H1 (cell line): Measurements from ENCODE around the gene ARID5A. TPM values are rescaled to one million over a fixed set of nuclear protein-coding genes. Genes with fewer than 3 reads are reported as not detected.
A peak's percentile ranks its signal among the peaks of the same experiment; 100 is the strongest.

Experiments
- CTCF ChIA-PET: fragments of 300-600 bp; sonication (Branson Sonifier 250); formaldehyde crosslinking; loops from one replicate; lab custom pipeline; 2021; ENCODE audit not compliant: partially characterized antibody; lab: Charles Lee
- POLR2A ChIA-PET: fragments of 300-600 bp; sonication (Branson Sonifier 250); formaldehyde crosslinking; loops from one replicate; lab custom pipeline; 2021; ENCODE audit warnings: inconsistent platforms; ENCODE audit not compliant: partially characterized antibody; lab: Charles Lee
- DNase-seq, 2 experiments: peaks; one replicate each; pipeline versions ENCODE4 v3.0.0 to v3.0.0-alpha.2; 2010 to 2022; ENCODE audit warnings: low spot score in 2 of 2, low read depth in 1 of 2, mixed read lengths in 1 of 2
- FAIRE-seq: peaks from 2 replicates; lab custom pipeline; 2011; peaks lifted over from hg19 to GRCh38; lab: Jason Lieb, UNC
- H2AFZ ChIP-seq: 2 replicates; pipeline ENCODE4 v1.8.1; 2012; ENCODE audit warnings: low read length, inconsistent platforms
- H2AK5ac ChIP-seq: 2 replicates; pipeline ENCODE4 v1.6.1; 2013; ENCODE audit warnings: low read depth, low read length
- H2BK120ac ChIP-seq: replicated peaks from 2 replicates; pipeline ENCODE3; 2013; ENCODE audit warnings: low read depth, low read length, inconsistent platforms
- H2BK12ac ChIP-seq: 2 replicates; pipeline ENCODE4 v1.6.1; 2013; ENCODE audit warnings: low read depth, low read length
- H2BK15ac ChIP-seq: 2 replicates; pipeline ENCODE4 v1.6.1; 2013; ENCODE audit warnings: low read length
- H2BK20ac ChIP-seq: 2 replicates; pipeline ENCODE4 v1.6.1; 2013; ENCODE audit warnings: low read length
- H2BK5ac ChIP-seq: 2 replicates; pipeline ENCODE4 v1.6.1; 2013; ENCODE audit warnings: low read depth, low read length
- H3K14ac ChIP-seq: 2 replicates; pipeline ENCODE4 v1.6.1; 2013; ENCODE audit warnings: inconsistent platforms; ENCODE audit not compliant: insufficient read length
- H3K18ac ChIP-seq: 2 replicates; pipeline ENCODE4 v1.6.1; 2013; ENCODE audit warnings: low read length; ENCODE audit errors: extremely low read depth
- H3K23ac ChIP-seq: 2 replicates; pipeline ENCODE4 v1.6.1; 2013; ENCODE audit warnings: inconsistent platforms; ENCODE audit not compliant: insufficient read length
- H3K23me2 ChIP-seq: 2 replicates; pipeline ENCODE4 v1.6.1; 2013; ENCODE audit warnings: low read depth, low read length
- H3K27ac ChIP-seq: 2 replicates; pipeline ENCODE4 v1.6.1; 2011; ENCODE audit warnings: low read depth, low read length, inconsistent platforms
- H3K27me3 ChIP-seq, 4 experiments: replicated peaks in 1 of 4; 1 replicate in 1 of 4; 2 replicates in 3 of 4; pipeline versions ENCODE4 v1.6.1 to v1.8.1; 2011 to 2013; ENCODE audit warnings: low read length in 3 of 4, mild to moderate bottlenecking in 3 of 4, inconsistent platforms in 2 of 4, mixed read lengths in 2 of 4, moderate library complexity in 1 of 4; ENCODE audit not compliant: control insufficient read depth in 3 of 4, insufficient read depth in 3 of 4; ENCODE audit errors: extremely low read depth in 1 of 4
- H3K36me3 ChIP-seq, 4 experiments: 2 replicates each; pipeline versions ENCODE4 v1.6.1 to v1.8.1; 2011 to 2013; ENCODE audit warnings: mild to moderate bottlenecking in 4 of 4, low read length in 3 of 4, moderate library complexity in 2 of 4, control low read depth in 1 of 4, inconsistent platforms in 1 of 4; ENCODE audit not compliant: insufficient read depth in 4 of 4, control insufficient read depth in 2 of 4
- H3K4ac ChIP-seq: replicated peaks from 2 replicates; pipeline ENCODE3; 2013; ENCODE audit warnings: low read length, low read depth, mixed read lengths, inconsistent platforms; ENCODE audit not compliant: insufficient read length
- H3K4me1 ChIP-seq, 4 experiments: replicated peaks in 1 of 4; 1 replicate in 1 of 4; 2 replicates in 3 of 4; pipeline versions ENCODE4 v1.6.1 to v1.8.1; 2011 to 2013; ENCODE audit warnings: low read length in 3 of 4, inconsistent platforms in 2 of 4, mixed read lengths in 1 of 4; ENCODE audit not compliant: insufficient read depth in 4 of 4, control insufficient read depth in 3 of 4
- H3K4me2 ChIP-seq, 2 experiments: 2 replicates each; pipeline versions ENCODE4 v1.6.1 to v1.8.1; 2011 to 2013; ENCODE audit warnings: low read depth in 2 of 2, low read length in 2 of 2, control low read depth in 1 of 2, inconsistent platforms in 1 of 2, mild to moderate bottlenecking in 1 of 2; ENCODE audit not compliant: insufficient read depth in 1 of 2
- H3K4me3 ChIP-seq, 4 experiments: fragments of 200-600, 300-600 bp in 1 of 4; sonication (generic), shearing (Covaris generic), sonication (Bioruptor Twin) in 1 of 4; 2 replicates each; pipeline versions ENCODE4 v1.5.1 to v1.8.1; 2011 to 2016; ENCODE audit warnings: low read length in 4 of 4, low read depth in 3 of 4, control low read depth in 2 of 4, inconsistent platforms in 2 of 4, mild to moderate bottlenecking in 2 of 4, mixed read lengths in 1 of 4, moderate library complexity in 1 of 4; ENCODE audit not compliant: insufficient read depth in 2 of 4; ENCODE audit errors: extremely low read depth in 1 of 4
- H3K56ac ChIP-seq: replicated peaks from 2 replicates; pipeline ENCODE3; 2013; ENCODE audit warnings: low read depth, mild to moderate bottlenecking, mixed read lengths, low read length, inconsistent platforms; ENCODE audit not compliant: insufficient read length
- H3K79me1 ChIP-seq: 2 replicates; pipeline ENCODE4 v1.6.1; 2013; ENCODE audit warnings: low read depth, low read length, control low read depth
- H3K79me2 ChIP-seq, 2 experiments: 2 replicates each; pipeline versions ENCODE4 v1.6.1 to v1.8.1; 2012 to 2013; ENCODE audit warnings: low read length in 2 of 2, mild to moderate bottlenecking in 2 of 2, inconsistent platforms in 1 of 2; ENCODE audit not compliant: insufficient read depth in 2 of 2, control insufficient read depth in 1 of 2
- H3K9ac ChIP-seq, 4 experiments: replicated peaks in 1 of 4; 1 replicate in 1 of 4; 2 replicates in 3 of 4; pipeline versions ENCODE4 v1.6.1 to v1.8.1; 2011 to 2013; ENCODE audit warnings: low read depth in 3 of 4, low read length in 3 of 4, control low read depth in 2 of 4, mild to moderate bottlenecking in 2 of 4, moderate library complexity in 2 of 4, inconsistent platforms in 1 of 4; ENCODE audit errors: extremely low read depth in 1 of 4
- H3K9me3 ChIP-seq, 2 experiments: 2 replicates each; pipeline versions ENCODE4 v1.6.1 to v1.8.1; 2012 to 2013; ENCODE audit warnings: mild to moderate bottlenecking in 2 of 2, moderate library complexity in 2 of 2, control low read depth in 1 of 2, inconsistent platforms in 1 of 2, low read depth in 1 of 2, low read length in 1 of 2, mixed read lengths in 1 of 2; ENCODE audit not compliant: insufficient read depth in 2 of 2
- H4K20me1 ChIP-seq, 2 experiments: replicated peaks in 1 of 2; 2 replicates each; pipeline versions ENCODE3 to v1.8.1; 2011 to 2013; ENCODE audit warnings: inconsistent platforms in 2 of 2, low read length in 2 of 2, mild to moderate bottlenecking in 1 of 2; ENCODE audit not compliant: insufficient read depth in 2 of 2, control insufficient read depth in 1 of 2
- H4K5ac ChIP-seq: 2 replicates; pipeline ENCODE4 v1.6.1; 2013; ENCODE audit warnings: low read length, low read depth, mixed read lengths, inconsistent platforms; ENCODE audit not compliant: insufficient read length
- H4K8ac ChIP-seq: 2 replicates; pipeline ENCODE4 v1.8.0; 2013; ENCODE audit warnings: mild to moderate bottlenecking, moderate library complexity, low read length, inconsistent platforms; ENCODE audit not compliant: insufficient read depth; ENCODE audit errors: extremely low read depth
- H4K91ac ChIP-seq: replicated peaks from 2 replicates; pipeline ENCODE3; 2013; ENCODE audit warnings: low read length, mixed read lengths, inconsistent platforms; ENCODE audit not compliant: insufficient read length
- JUN ChIP-seq: IDR thresholded peaks from 2 replicates; pipeline ENCODE4 v1.6.1; 2011; ENCODE audit warnings: low read depth, mild to moderate bottlenecking, improper control_type of control experiment, low read length
- RFX5 ChIP-seq: IDR thresholded peaks from 2 replicates; pipeline ENCODE4 v1.6.1; 2011; ENCODE audit warnings: low read depth, low read length, improper control_type of control experiment, borderline replicate concordance
- WGBS, 2 experiments: shearing (Covaris generic) in 1 of 2; methylation state at CpG; one replicate each; pipeline versions ENCODE4 v1.1.6 to v1.1.7; 2013 to 2015; ENCODE audit warnings: low lambda C conversion rate in 2 of 2, mixed read lengths in 2 of 2, inconsistent platforms in 1 of 2, low coverage in 1 of 2, missing lambda C conversion rate in 1 of 2; ENCODE audit not compliant: insufficient replicate concordance in 2 of 2, insufficient coverage in 1 of 2, insufficient read length in 1 of 2; ENCODE audit errors: extremely low coverage in 1 of 2, missing lambda C conversion rate in 1 of 2; 5-methylcytosine and 5-hydroxymethylcytosine counted together
- polyA plus RNA-seq, 7 experiments: library from polyadenylated mRNA; depleted of rRNA in 3 of 7; stranded (reverse) in 5 of 7; unstranded in 2 of 7; fragments of >200 nt in 5 of 7; fragments of 200-250 nt in 2 of 7; gene quantifications; 1 replicate in 5 of 7; 2 replicates in 1 of 7; 4 replicates in 1 of 7; pipeline versions ENCODE4 v1.2.1 to v1.2.3, GENCODE V29; 2011 to 2013; ENCODE audit warnings: missing spikeins in 2 of 7, mixed read lengths in 2 of 7
- total RNA-seq: library from RNA; stranded (reverse); fragmentation: NEBNext Ultra II Directional; extraction: Animal tissue kit (Norgen Biotek cat#: 25700); gene quantifications from 2 replicates; pipeline ENCODE4 v1.2.1, GENCODE V29; 2021

The ARID5A gene
- total and polyA plus RNA-seq, 2 of the 8 experiments (the other 6 are each of a cell fraction or from before 2014, with no cell fraction given): 3.3 to 5.3 TPM

- no peak overlapping the region for H3K4me3 ChIP-seq
- H3K4me1 ChIP-seq: peaks cover 3 to 12% (median 8%) of the 10 kb centered on the region in 4 experiments
- H2AK5ac ChIP-seq: peak overlapping the region; percentile 65; the same call in 1 of the 2 replicates
- no peak overlapping the region for H2BK120ac ChIP-seq
- H3K4me2 ChIP-seq: no peak overlapping the region
- H3K79me1 ChIP-seq: no peaks in the 10 kb centered on the region
- DNase-seq (no peak), FAIRE-seq (no peak)
- H4K20me1 ChIP-seq: peaks cover 0 to 4% of the 10 kb centered on the region in 2 experiments
- H3K27me3 ChIP-seq: peaks cover 10 to 30% (median 25%) of the 10 kb centered on the region in 4 experiments
- no peak overlapping the region for H3K18ac ChIP-seq
- H3K27ac ChIP-seq: no peak overlapping the region
- no peaks in the 10 kb centered on the region for H3K36me3 ChIP-seq
- peaks cover 15% of the 10 kb centered on the region; the same call in 1 of the 2 replicates for H3K23me2 ChIP-seq
- peak overlapping the region; percentile 97; the same call in 1 of the 2 replicates for H2BK15ac ChIP-seq
- H3K4ac ChIP-seq: no peak overlapping the region
- H2BK20ac ChIP-seq: no peak overlapping the region
- no peaks in the 10 kb centered on the region for H3K79me2 ChIP-seq
- H4K8ac ChIP-seq: no peak overlapping the region
- CTCF ChIA-PET: interaction anchor here (0.8 to 18.5 kb wide), 7 partner anchors 11 to 387 kb away, joined by 3 to 361 read pairs (median 4); no protein-coding TSS in a partner anchor
- H3K14ac ChIP-seq: no peak overlapping the region
- no peak overlapping the region for H4K91ac ChIP-seq
- no peak overlapping the region for H4K5ac ChIP-seq
- H2BK12ac ChIP-seq: peak overlapping the region; percentile 84; the same call in 1 of the 2 replicates
- no peak overlapping the region for H3K56ac ChIP-seq
- H3K9ac ChIP-seq: no peak overlapping the region
- no peak overlapping the region for H3K23ac ChIP-seq
- H3K9me3 ChIP-seq: no peaks in the 10 kb centered on the region
- no peak overlapping the region; the same call in 1 of the 2 replicates for H2BK5ac ChIP-seq
- 78% methylated on average over 8 of the region's 8 CpGs; no CpG with 5 or more reads in 1 of the 2 experiments for WGBS, 2 experiments
- POLR2A ChIA-PET: interaction anchor here (0.9 to 1.7 kb wide), 3 partner anchors 14 to 230 kb away, joined by 3 to 4 read pairs (median 3); no protein-coding TSS in a partner anchor
- no peak overlapping the region for H2AFZ ChIP-seq
- no peak for TF ChIP-seq JUN
- TF ChIP-seq RFX5: no peak
Observed at GRCh38 chr2:96533292-96534073, 3.1 kb upstream of the ARID5A start.
